A549 (cell line): ENCODE measurements around the gene PLXNB3.

Experiments used
- CBX8 ChIP-seq: fragments of 200-600 bp; sonication (generic); IDR thresholded peaks from 2 replicates; pipeline ENCODE4 v1.6.1; 2016
- CTCF ChIP-seq: fragments of >200 bp; sonication (Bioruptor Twin); formaldehyde crosslinking; IDR thresholded peaks from 3 replicates; pipeline ENCODE4 v1.5.1; 2016
- EP300 ChIP-seq, 2 experiments: fragments of >200 bp; sonication (Bioruptor Twin); formaldehyde crosslinking; IDR thresholded peaks; 2 replicates in 1 of 2; 3 replicates in 1 of 2; pipeline ENCODE4 v1.6.1; 2016 to 2017
- SREBF2 ChIP-seq: fragments of 450-650 bp; IDR thresholded peaks from 2 replicates; pipeline ENCODE4 v1.6.1; 2014; ENCODE audit warnings: mild to moderate bottlenecking, moderate library complexity

GRCh38 chrX:153732401-153732800, 31.6 kb upstream of the PLXNB3 start:
- TF ChIP-seq CTCF (no peak), CBX8 (no peak), EP300 (IDR thresholded peaks at IDR 0.05) (no peak), SREBF2 (no peak)
